Measurements from ENCODE around the gene ADGRL1. TPM values are rescaled to one million over a fixed set of nuclear protein-coding genes. Genes with fewer than 3 reads are reported as not detected.
"Not testable (repeated sequence)": the region's sequence is repeated elsewhere in the genome, so short reads cannot be mapped to it uniquely, and the experiment has no call there.

ADGRL1 gene
- total and polyA plus RNA-seq, 2 donors, result 3.6 to 8.4 TPM

DNA sequence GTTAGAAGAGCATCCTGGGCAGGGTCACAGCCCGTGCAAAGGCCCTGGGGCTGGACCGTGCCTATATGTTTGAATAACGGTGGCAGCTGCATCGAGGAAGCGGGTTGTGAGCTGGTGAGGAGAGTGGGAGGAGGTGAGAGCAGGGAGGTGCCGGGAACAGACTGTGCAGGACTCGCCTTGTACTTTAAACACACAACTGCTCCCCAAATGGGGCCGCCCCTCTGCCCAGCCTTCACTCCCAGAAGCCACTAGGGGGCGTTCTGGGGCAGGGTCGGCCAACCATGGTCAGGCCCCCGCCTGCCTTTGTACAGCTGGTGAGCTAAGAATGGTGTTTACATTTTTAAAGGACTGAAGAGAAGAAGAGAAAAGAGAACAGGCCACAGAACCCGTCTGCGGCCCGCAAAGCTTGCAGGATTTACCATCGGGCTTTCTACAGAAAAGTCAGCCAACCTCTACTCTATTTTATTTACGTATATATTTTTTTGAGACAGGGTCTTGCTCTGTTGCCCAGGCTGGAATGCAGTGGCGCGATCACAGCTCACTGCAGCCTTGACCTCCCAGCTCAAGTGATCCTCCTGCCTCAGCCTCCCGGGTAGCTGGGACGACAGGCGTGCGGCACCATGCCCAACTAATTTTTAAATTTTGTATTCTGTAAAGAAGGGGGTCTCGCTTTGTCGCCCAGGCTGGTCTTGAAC, 5.7 kb downstream of the ADGRL1 start:
- not testable (repeated sequence) for H3K27ac ChIP-seq (ENCODE audit: low read depth in 1 of 2, low read length in 1 of 2); H3K9me3 ChIP-seq (ENCODE audit: control insufficient read depth in 2 of 2, insufficient read depth in 1 of 2, low read length in 1 of 2); H3K4me3 ChIP-seq (ENCODE audit: low read length in 2 of 2); H3K36me3 ChIP-seq (ENCODE audit: control insufficient read depth in 2 of 2, insufficient read depth in 2 of 2, low read length in 1 of 2); H3K27me3 ChIP-seq (ENCODE audit: control insufficient read depth in 2 of 2, insufficient read depth in 1 of 2, low read length in 1 of 2)
- peak in 2 of 9 donors; percentile 32 to 35 for DNase-seq (ENCODE audit: low read depth in 6 of 9, low spot score in 9 of 9)
- WGBS, result 78% methylated on average over 24 of the region's 24 CpGs
- H3K4me1 ChIP-seq (ENCODE audit: control insufficient read depth in 2 of 2, insufficient read depth in 2 of 2, low read length in 2 of 2), result peaks cover 14 to 28% of the 10 kb centered on the region in 2 donors

DNA sequence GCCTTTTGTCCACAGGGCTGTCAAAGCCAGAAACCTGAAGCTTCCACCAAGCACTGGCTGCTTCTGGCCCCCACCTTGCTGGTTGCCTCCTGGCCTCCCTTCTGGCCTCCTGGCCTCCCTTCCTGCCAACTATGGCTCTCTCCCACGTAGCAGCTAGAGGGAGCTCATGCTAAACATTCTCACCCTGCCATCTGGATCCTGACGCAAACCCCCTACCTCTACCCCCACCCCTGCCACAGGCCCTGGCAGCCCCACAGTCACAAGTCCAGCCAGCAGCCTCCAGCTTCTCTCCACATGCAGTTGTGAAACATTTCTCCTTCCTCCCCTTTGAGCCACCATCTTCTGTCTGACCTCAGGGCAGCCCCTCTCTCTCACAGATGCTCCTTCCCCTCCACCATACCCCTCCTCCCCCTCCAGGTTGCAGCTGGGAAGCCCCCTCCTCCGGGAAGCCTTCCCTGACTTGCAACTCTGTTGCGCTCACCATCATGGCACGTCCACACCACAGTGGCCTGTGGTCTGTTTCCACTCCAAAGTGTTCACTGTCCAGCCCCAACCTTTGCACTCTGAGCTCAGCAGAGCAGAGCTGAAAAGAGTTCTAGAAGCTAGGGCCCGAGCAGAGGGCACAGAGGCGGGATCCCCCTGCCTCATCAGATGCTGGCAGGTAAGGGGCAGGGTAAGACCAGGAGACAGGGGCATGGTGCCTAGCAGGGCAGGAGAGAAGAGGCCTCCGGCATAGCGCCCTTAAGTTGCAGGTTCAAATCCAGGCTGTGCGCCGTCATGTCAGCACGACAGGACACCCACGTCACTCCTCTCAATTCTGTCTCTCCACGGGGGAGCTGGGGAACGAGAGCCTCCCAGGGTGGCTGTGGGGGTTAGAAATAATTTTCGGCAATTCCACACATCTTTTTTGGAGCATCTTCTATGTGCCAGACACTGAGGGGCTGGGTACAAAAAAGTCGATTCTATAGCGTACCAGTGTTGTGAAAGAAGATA, 7.3 kb downstream of the ADGRL1 start:
- H3K27me3 ChIP-seq (ENCODE audit: control insufficient read depth in 2 of 2, insufficient read depth in 1 of 2, low read length in 1 of 2), result no peaks in the 10 kb centered on the region
- H3K4me1 ChIP-seq (ENCODE audit: control insufficient read depth in 2 of 2, insufficient read depth in 2 of 2, low read length in 2 of 2), result peaks cover 8 to 13% of the 10 kb centered on the region in 2 donors
- H3K4me3 ChIP-seq (ENCODE audit: low read length in 2 of 2), result no peak overlapping the region
- no peak for DNase-seq (ENCODE audit: low read depth in 6 of 9, low spot score in 9 of 9)
- WGBS, result 91% methylated on average over 18 of the region's 18 CpGs
- no peaks in the 10 kb centered on the region for H3K36me3 ChIP-seq (ENCODE audit: control insufficient read depth in 2 of 2, insufficient read depth in 2 of 2, low read length in 1 of 2)
- H3K27ac ChIP-seq (ENCODE audit: low read depth in 1 of 2, low read length in 1 of 2), result no peak overlapping the region
- no peaks in the 10 kb centered on the region for H3K9me3 ChIP-seq (ENCODE audit: control insufficient read depth in 2 of 2, insufficient read depth in 1 of 2, low read length in 1 of 2)

DNA sequence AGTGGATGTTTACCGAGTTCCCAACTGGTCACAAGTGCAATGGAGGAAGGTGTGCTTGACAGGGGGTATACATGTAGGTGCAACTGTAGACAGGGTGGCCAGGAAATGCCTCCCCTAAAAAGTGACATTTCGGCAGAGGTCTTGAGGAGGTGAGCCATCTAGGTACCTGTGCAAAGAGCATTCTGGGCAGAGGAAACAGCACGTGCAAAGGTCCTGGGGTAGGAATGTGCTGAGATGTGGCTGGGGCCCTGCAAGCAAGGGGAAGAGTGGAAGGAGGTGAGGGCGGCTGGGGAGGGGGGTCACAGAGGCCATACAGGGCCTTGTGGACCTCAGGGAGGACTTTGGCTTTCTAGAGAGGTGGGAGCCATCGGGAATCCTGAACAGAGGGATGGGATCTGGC, 8.1 kb downstream of the ADGRL1 start:
- DNase-seq (ENCODE audit: low read depth in 6 of 9, low spot score in 9 of 9), result no peak
- Histone ChIP-seq H3K27ac (ENCODE audit: low read depth in 1 of 2, low read length in 1 of 2) (no peak overlapping the region), H3K4me1 (ENCODE audit: control insufficient read depth in 2 of 2, insufficient read depth in 2 of 2, low read length in 2 of 2) (peaks cover 0 to 5% of the 10 kb centered on the region in 2 donors), H3K4me3 (ENCODE audit: low read length in 2 of 2) (no peak overlapping the region), H3K36me3 (ENCODE audit: control insufficient read depth in 2 of 2, insufficient read depth in 2 of 2, low read length in 1 of 2) (no peaks in the 10 kb centered on the region), H3K9me3 (ENCODE audit: control insufficient read depth in 2 of 2, insufficient read depth in 1 of 2, low read length in 1 of 2) (no peaks in the 10 kb centered on the region), H3K27me3 (ENCODE audit: control insufficient read depth in 2 of 2, insufficient read depth in 1 of 2, low read length in 1 of 2) (no peaks in the 10 kb centered on the region)
- 95% methylated on average over 5 of the region's 5 CpGs for WGBS

DNA sequence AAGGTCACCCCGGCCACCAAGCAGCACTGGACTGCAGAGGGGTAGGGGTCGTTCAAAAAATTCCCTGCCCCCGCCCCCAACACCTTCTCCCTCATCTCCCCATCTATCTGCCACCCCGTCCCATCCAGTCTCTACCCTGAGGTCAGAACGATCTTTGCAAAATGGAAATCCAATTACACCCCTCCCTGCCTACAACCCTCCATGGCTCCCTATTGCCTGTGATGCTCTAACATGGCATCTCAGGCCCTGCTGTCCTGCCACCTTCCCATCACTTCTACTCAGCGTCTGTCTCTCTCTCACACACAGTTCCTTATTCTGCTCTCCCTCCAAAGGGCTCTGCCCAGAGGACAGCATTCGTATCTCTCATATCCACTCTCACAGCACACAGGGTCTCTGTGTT, 8.7 kb downstream of the ADGRL1 start:
- H3K4me3 ChIP-seq (ENCODE audit: low read length in 2 of 2); DNase-seq (ENCODE audit: low read depth in 6 of 9, low spot score in 9 of 9); H3K27ac ChIP-seq (ENCODE audit: low read depth in 1 of 2, low read length in 1 of 2); H3K9me3 ChIP-seq (ENCODE audit: control insufficient read depth in 2 of 2, insufficient read depth in 1 of 2, low read length in 1 of 2); H3K27me3 ChIP-seq (ENCODE audit: control insufficient read depth in 2 of 2, insufficient read depth in 1 of 2, low read length in 1 of 2); H3K4me1 ChIP-seq (ENCODE audit: control insufficient read depth in 2 of 2, insufficient read depth in 2 of 2, low read length in 2 of 2); H3K36me3 ChIP-seq (ENCODE audit: control insufficient read depth in 2 of 2, insufficient read depth in 2 of 2, low read length in 1 of 2): not testable (repeated sequence)
- WGBS, result 97% methylated on average over 6 of the region's 7 CpGs

DNA sequence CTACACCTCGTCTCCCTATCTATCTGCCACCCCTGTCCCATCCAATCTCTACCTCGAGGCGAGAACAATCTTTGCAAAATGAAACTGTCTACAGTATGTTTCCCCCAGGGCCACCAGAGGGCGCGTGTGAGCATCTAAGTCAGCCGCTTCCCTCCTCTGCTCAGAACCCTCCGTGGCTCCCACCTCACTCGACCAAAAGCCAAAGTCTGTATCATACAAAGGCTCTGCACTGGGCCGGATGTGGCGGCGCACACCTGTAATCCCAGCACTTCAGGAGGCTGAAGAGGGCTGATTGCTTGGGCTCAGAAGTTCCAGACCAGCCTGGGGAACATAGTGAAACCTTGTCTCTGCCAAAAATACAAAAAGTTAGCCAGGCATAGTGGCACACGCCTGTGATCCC, 9.9 kb downstream of the ADGRL1 start:
- H3K4me1 ChIP-seq (ENCODE audit: control insufficient read depth in 2 of 2, insufficient read depth in 2 of 2, low read length in 2 of 2); H3K27me3 ChIP-seq (ENCODE audit: control insufficient read depth in 2 of 2, insufficient read depth in 1 of 2, low read length in 1 of 2); H3K9me3 ChIP-seq (ENCODE audit: control insufficient read depth in 2 of 2, insufficient read depth in 1 of 2, low read length in 1 of 2); H3K36me3 ChIP-seq (ENCODE audit: control insufficient read depth in 2 of 2, insufficient read depth in 2 of 2, low read length in 1 of 2); H3K4me3 ChIP-seq (ENCODE audit: low read length in 2 of 2); H3K27ac ChIP-seq (ENCODE audit: low read depth in 1 of 2, low read length in 1 of 2): not testable (repeated sequence)
- WGBS, result 57% methylated on average over 12 of the region's 12 CpGs
- peak in 7 of 9 donors; percentile 45 to 77 (median 52) for DNase-seq (ENCODE audit: low read depth in 6 of 9, low spot score in 9 of 9)

DNA sequence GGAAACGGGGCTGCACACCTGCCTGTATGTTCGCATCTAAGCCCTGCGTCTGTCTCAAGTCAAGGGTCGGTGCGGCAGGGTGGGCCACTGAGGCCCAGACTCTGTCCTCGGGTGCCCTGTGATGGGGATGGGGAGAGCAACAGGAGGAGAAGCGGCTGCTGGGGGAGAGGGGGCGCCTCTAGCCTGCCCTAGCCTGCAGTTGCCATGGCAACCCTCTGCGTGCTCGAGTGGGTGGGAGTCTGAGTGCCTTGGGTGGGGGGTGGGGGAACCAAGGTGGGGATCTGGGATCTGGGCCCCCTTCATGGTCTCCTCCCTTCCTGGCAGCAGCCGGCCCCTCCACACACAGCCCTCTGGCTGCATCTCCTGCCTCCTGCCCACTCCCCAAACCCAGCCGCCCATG, 10.8 kb downstream of the ADGRL1 start:
- not testable (repeated sequence) for H3K36me3 ChIP-seq (ENCODE audit: control insufficient read depth in 2 of 2, insufficient read depth in 2 of 2, low read length in 1 of 2); H3K27ac ChIP-seq (ENCODE audit: low read depth in 1 of 2, low read length in 1 of 2); H3K4me3 ChIP-seq (ENCODE audit: low read length in 2 of 2); DNase-seq (ENCODE audit: low read depth in 6 of 9, low spot score in 9 of 9); H3K4me1 ChIP-seq (ENCODE audit: control insufficient read depth in 2 of 2, insufficient read depth in 2 of 2, low read length in 2 of 2); H3K27me3 ChIP-seq (ENCODE audit: control insufficient read depth in 2 of 2, insufficient read depth in 1 of 2, low read length in 1 of 2); H3K9me3 ChIP-seq (ENCODE audit: control insufficient read depth in 2 of 2, insufficient read depth in 1 of 2, low read length in 1 of 2)
- WGBS, result 96% methylated on average over 12 of the region's 12 CpGs

DNA sequence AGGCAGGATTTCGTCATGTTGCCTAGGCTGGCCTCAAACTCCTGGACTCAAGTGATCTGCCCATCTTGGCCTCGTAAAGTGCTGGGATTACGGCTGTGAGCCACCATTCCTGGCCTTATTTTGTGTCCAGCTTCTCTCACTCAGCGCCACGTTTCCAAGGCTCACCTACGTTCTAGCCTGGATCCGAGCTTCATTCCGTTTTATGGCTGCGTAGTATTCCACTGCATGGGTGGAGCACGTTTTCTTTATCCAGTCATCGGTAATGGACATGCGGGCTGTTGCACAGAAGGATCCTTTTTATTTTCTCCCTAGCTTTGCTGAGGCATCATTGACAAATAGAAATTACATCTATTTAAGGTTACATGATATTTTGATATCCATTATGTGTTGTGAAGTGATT, 16.6 kb downstream of the ADGRL1 start:
- H3K36me3 ChIP-seq (ENCODE audit: control insufficient read depth in 2 of 2, insufficient read depth in 2 of 2, low read length in 1 of 2), result no peaks in the 10 kb centered on the region
- no peak overlapping the region for H3K27ac ChIP-seq (ENCODE audit: low read depth in 1 of 2, low read length in 1 of 2)
- H3K4me3 ChIP-seq (ENCODE audit: low read length in 2 of 2), result no peak overlapping the region
- DNase-seq (ENCODE audit: low read depth in 6 of 9, low spot score in 9 of 9), result no peak
- no peaks in the 10 kb centered on the region for H3K9me3 ChIP-seq (ENCODE audit: control insufficient read depth in 2 of 2, insufficient read depth in 1 of 2, low read length in 1 of 2)
- 98% methylated on average over 12 of the region's 12 CpGs for WGBS
- peaks cover 0 to 10% of the 10 kb centered on the region in 2 donors for H3K4me1 ChIP-seq (ENCODE audit: control insufficient read depth in 2 of 2, insufficient read depth in 2 of 2, low read length in 2 of 2)
- H3K27me3 ChIP-seq (ENCODE audit: control insufficient read depth in 2 of 2, insufficient read depth in 1 of 2, low read length in 1 of 2), result no peaks in the 10 kb centered on the region

DNA sequence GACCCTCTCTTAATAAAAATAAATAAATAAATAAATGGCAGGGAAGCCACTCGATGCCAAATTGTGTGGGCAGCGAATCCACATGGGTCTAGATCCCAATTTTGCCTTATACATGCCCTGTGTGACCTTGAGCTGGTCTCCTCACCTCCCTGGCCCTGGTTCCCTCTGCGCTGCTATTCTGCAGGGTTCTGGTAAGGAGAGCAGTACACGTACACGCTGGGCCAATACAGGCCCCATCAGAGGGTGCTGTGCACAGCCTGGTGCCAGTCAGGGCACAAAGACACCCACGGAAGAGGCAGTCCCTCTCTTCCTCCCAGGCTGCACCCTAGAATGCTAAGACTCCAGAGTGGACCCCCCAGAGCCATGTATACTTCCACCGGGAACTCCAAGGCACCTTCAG, 17.9 kb downstream of the ADGRL1 start:
- H3K9me3 ChIP-seq (ENCODE audit: control insufficient read depth in 2 of 2, insufficient read depth in 1 of 2, low read length in 1 of 2); H3K36me3 ChIP-seq (ENCODE audit: control insufficient read depth in 2 of 2, insufficient read depth in 2 of 2, low read length in 1 of 2); DNase-seq (ENCODE audit: low read depth in 6 of 9, low spot score in 9 of 9); H3K4me3 ChIP-seq (ENCODE audit: low read length in 2 of 2); H3K27me3 ChIP-seq (ENCODE audit: control insufficient read depth in 2 of 2, insufficient read depth in 1 of 2, low read length in 1 of 2); H3K27ac ChIP-seq (ENCODE audit: low read depth in 1 of 2, low read length in 1 of 2): not testable (repeated sequence)
- WGBS, result 96% methylated on average over 7 of the region's 7 CpGs
- peaks cover 0 to 10% of the 10 kb centered on the region in 2 donors for H3K4me1 ChIP-seq (ENCODE audit: control insufficient read depth in 2 of 2, insufficient read depth in 2 of 2, low read length in 2 of 2)

DNA sequence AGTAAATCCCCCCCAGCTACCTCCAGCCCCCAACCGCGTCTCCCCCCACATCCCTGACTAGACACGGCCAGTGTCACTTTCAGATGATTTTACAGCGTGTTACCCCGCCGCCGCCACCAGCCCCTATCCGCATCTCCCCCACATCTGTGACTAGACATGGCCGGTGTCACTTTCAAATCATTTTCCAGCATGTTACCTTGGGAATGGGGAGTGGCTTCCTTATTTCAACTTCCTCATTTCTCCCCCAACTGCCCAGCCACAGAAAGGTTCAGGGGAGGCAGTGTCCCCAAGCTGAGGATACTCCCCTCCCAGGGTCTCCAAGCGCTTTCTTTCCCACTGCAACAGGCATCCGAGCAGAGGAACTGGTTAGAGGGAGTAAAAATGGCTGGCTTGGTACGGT, 18.4 kb downstream of the ADGRL1 start:
- H3K4me1 ChIP-seq (ENCODE audit: control insufficient read depth in 2 of 2, insufficient read depth in 2 of 2, low read length in 2 of 2), result peaks cover 0 to 10% of the 10 kb centered on the region in 2 donors
- peaks cover 0 to 6% of the 10 kb centered on the region in 2 donors for H3K36me3 ChIP-seq (ENCODE audit: control insufficient read depth in 2 of 2, insufficient read depth in 2 of 2, low read length in 1 of 2)
- DNase-seq (ENCODE audit: low read depth in 6 of 9, low spot score in 9 of 9), result no peak
- WGBS, result 61% methylated on average over 12 of the region's 12 CpGs
- H3K27me3 ChIP-seq (ENCODE audit: control insufficient read depth in 2 of 2, insufficient read depth in 1 of 2, low read length in 1 of 2), result no peaks in the 10 kb centered on the region
- H3K4me3 ChIP-seq (ENCODE audit: low read length in 2 of 2), result no peak overlapping the region
- H3K9me3 ChIP-seq (ENCODE audit: control insufficient read depth in 2 of 2, insufficient read depth in 1 of 2, low read length in 1 of 2), result no peaks in the 10 kb centered on the region
- H3K27ac ChIP-seq (ENCODE audit: low read depth in 1 of 2, low read length in 1 of 2), result no peak overlapping the region

Measured in thymus (tissue), 11 donors.